ENCODE measurements around the gene ZBTB21.
A peak's percentile ranks its signal among the peaks of the same experiment; 100 is the strongest.
"Not testable (repeated sequence)": the region's sequence is repeated elsewhere in the genome, so short reads cannot be mapped to it uniquely, and the experiment has no call there.

ZBTB21 gene

DNA sequence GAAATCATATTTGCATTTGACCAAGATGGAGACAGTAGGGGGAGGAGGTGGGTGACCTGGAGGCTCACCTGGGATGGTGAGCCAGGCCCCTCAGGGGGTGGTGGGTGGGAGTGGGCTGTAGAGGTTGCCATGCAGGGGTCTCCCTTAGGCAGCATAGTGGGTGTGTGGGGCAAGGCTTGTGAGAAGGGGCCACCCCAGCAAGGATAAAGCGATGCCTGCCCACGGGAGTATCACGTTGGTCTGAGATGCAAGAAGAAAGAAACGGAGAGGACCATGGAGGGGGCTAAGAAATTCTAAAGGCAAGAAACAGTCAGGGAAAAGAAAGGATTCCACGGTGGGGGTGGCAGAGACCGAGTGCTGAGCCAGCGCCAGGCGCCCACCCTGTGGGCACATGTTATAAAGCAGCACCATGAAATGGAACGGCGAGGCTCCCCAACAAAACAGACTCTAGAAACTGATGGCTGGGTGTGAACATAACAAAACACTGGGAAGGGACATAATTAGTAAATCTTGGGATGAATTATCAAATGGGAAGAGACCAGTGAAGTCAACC, 44.6 kb downstream of the ZBTB21 start:
- DNase-seq: no peak

DNA sequence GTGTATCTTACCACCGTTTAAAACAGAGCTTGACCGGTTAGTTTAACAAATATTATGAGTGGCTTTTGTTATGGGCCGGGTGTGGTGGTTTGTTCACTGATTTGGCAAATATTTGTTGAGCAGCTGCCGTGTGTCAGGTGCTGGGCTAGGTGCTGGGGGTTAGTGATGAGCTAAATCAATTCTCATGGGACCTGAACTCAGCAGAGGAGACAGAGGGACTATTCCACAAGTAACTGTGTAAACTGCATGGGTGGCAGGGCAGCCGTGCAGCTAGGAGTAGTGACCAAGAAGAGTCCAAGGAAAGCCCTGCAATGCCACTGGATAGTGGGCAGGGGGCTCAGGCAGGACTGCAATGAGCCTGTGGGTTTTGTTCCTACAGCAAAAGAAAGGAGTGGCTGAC, 45.1 kb downstream of the ZBTB21 start:
- no peak for DNase-seq

DNA sequence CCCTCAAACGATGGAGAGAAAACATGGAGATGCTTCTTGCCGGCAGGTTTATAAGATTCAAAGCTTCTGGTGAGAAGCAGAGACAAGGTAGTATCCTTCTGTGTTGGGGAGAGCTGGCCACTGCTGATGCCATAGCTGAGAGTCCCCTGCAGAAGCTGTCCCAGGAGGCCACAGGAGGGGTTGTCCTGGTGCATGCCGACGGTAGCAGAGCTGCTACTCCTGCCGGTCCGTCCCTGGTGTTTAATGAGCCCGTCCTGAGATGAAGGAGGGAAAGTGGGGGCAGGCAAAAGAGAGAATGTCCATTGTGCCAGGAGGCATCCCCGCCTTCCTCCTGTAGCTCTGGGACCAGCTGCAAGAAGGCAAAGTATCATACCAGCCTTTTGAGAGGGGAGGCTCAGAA, 46.0 kb downstream of the ZBTB21 start:
- DNase-seq: no peak

DNA sequence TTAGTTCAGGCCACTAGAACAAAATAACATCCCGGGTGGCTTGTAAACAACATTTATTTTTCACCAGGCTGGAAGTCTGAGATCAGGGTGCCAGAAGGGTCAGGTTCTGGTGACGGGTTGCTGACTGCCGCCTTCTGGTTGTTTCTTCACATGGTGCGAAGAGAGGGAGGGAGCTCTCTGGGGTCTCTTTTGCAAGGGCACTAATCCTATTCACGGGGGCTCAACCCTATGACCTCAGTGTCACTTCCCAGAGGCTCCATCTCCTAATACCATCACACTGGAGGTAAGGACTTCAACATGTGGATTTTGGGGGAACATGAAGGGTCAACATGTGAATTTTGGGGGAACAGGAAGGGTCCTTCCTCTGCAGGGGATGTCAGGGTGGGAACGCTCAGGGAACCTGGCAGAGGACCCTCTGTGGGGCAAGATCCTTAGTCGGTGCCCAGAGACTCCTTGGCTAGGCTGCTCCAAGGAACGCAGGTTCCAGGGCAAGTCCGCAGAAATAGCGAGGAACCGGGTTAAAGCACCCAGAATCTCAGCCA, 47.7 kb downstream of the ZBTB21 start:
- no peak for DNase-seq

DNA sequence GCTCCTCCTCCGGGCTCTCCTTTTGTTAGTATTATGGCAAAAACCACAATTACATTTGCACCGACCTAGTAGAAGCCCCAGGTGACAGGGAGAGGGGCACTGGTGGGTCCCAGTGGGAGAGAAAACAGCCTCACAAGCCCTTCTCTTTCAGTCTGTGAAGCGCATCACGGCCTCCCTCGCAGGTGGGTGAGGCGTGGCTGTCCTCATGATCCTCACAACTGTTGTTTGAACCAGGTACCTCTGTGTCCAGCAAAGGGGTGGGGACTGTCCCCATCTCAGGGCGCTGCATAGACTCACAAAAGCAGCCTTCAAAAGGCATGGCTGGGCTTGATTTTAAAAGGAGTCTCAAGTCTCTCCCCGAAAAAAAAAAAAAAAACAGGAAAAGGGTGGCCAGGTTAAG, 48.4 kb downstream of the ZBTB21 start:
- DNase-seq: no peak

DNA sequence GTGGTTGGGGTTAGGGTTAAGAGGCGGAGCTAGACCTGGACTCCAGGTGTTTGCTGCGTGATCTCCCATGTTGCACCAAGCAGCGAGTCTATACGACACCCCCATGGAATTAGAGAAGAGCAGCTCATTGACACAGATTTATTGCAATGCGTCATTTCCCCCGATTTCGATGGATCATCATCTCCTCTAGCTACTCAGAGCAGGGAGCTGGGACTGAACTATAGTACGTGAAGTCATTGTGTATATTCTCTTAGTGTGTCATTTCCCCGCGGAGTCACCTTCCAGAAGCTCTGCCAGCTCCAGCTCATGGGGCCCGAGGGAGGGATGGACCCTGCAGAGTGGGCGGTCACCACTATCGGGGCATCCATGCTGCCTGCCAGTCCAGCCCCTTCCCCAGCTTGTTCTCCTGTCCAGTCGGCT, 48.9 kb downstream of the ZBTB21 start:
- no peak for DNase-seq

DNA sequence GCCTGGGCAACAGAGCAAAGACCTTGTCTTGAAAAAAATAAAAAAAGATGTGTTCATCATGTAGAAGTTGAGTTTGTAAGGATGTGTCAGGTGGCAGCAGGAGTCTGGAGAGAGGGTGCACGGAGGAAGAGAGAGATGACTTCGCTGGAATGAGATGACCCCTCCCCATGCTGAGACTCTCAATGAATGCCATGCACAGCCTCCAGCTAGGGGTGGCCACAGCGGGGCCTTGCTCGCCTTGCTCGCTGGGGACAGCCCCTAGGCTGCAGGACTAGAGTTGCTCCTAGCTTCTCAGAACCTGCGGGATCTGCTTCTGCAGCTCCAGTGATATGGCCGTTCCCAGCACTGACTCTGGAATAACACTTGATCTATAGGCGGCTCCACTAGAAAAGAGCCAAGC, 49.8 kb downstream of the ZBTB21 start:
- no peak for DNase-seq

DNA sequence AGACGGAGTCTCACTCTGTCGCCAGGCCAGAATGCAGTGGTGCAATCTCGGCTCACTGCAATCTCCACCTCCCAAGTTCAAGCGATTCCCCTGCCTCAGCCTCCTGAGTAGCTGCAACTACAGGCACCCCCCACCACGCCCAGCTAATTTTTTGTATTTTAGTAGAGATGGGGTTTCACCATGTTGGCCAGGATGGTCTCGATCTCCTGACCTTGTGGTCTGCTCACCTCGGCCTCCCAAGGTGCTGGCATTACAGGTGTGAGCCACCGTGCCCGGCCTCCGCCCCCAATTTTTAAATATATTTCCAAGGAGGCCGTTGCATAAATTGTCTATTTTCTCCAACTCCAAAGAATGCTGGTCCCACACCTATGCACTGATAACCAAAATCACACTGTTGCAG, 50.5 kb downstream of the ZBTB21 start:
- DNase-seq: not testable (repeated sequence)

DNA sequence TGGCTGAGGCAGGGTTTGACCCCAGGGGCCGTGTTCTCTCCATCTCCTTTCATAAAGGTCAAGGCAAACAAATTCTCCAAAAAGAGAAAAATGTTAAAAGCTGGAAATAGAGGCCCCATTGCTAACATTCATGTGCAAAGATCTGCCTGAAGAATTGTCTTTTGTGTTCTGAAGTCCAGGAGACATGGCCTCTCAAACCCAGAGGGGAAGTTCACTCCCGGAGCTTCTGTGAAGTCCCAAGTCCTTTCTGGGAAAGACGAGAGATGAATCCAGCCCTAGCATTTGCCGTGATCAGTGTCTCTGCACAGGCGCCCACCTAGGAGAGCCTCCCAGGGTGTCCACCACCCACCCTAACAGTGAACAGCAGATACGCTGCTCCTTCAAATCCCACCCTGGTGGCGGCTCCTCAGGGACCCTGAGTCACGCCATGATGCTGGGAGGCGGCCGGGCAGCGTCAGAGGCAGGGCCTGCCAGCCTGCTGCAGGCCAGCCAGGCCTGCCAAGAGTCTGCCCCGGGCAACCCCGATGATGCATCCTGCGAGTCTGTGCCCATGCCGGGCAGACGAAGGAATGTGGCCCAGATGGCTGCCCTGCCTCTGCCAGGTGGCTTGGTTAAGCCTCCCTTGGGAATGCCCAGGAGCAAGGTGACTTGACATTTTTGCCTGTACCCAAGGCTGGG, 51.1 kb downstream of the ZBTB21 start:
- DNase-seq: no peak

DNA sequence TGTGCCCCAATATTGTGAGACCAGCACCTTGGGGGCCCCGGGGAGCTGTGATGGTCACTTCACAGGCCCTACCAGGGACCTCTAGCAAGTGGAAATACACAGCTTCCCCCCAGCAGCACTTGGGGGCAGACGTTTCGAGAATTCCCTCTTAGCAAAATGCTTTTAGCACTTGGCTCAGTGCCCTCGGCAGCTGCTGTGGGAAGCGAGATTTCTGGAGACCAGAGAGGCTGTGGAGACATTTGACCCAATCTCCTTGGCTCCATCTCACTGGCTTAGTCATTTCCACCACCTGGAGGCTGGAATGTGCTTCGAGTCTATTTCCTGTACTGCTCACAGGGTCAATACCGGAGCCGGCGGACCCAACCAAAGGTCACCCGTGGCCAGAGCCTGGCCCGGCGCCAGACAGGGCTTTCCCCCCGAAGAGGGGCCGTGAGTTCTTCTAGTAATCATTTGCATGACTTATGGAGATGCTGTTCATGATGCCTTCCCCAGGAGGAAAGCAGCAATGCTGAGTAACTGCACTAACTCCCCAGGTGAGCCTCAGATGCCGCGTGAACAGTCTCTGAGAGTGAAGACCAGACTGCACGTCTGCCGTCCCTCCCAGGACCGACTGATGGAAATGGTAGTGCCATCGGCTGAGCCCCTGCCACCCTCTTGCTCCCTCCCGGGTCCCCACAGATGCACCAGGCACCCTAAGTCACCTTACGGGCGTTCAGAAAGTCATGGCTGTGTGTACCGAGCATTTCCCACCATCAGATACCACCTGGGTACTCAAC, 52.0 kb downstream of the ZBTB21 start:
- no peak for DNase-seq

DNA sequence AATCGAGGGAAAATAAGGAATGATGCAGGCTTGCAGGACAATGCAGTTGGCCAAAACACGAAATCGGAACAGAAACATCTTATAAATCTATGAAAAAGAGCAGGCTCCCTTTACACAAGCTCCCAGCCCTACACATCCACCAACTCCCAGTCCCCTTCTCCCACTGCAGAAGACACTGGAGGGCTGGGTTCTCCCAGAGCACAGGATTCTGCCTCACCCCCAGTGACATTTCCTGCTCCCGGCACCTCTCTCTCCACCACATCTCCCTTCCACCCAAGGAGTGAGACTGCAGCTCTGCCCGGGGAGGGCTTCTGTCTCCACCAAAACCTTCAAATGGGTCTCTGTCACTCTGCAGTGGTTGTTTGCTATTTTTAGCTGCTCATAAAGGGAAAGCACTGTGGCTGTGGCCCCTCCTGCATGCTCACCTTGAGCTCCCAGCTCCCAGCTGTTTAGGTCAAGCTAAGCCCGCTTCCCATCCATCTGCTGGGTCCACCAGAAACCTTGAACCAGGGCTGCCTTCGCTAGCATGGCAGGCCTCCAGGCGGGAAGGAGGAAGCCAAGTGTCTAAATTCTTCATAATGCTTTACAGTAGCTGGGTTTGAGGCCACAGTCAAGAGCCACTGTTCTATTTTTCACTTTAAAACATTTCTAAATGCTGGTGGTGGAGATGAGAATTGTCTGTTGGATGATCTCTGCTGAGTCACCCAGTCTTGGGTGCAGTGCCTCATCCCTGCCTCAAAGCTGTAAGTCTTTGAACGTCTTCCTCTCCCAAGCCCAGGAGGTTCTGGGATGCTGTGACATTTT, 53.0 kb downstream of the ZBTB21 start:
- DNase-seq: peak; percentile 66

DNA sequence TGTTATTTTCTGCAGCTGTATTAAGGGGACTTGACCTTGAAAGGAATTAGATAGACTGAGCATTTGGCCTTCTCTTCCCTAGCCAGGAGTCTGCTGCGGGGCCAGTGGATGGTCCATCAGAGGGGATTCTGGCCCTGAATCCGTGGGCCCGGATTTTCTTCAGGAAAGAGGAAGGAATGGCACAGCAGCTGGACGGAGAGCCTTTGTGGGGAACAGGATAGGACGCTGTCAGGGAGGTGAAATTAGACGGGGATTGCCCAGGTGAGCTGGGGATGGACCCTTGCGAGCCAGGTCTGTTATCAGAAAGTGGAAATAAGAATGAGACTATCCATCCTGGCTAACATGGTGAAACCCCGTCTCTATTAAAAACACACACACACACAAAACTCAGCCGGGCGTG, 54.6 kb downstream of the ZBTB21 start:
- no peak for DNase-seq

DNA sequence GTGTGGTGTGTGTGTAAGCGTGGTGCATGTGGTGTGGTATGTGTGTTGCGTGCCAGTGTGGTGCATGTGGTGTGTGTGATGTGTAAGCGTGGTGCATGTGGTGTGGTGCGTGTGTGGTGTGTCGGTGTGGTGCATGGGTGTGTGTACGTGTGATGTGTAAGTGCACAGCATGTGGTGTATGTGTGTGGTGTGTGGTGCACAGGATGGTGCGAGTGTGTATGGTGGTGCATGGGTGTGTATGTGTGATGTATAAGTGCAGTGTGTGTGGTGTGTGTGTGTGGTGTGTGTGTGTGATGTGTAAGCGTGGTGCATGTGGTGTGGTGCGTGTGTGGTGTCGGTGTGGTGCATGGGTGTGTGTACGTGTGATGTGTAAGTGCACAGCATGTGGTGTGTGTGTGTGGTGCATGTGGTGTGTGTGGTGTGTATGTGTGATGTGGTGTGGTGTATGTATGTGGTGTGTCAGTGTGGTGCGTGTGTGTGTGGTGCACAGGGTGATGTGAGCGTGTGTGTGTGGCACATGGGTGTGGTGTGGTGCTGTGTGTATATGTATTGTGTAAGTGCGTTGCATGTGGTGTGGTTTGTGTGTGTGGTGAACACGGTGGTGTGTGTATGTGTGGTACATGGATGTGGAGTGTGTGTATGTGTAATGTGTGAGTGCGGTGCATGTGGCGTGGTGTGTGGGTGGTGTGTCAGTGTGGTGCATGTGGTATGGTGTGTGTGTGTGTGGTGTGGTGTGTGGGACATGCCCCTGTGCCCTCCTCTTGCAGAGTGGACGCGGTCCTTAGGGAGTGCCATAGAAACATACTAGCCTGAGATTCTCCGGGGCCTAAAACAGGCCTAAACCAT, 55.3 kb downstream of the ZBTB21 start:
- DNase-seq: peak; percentile 16

DNA sequence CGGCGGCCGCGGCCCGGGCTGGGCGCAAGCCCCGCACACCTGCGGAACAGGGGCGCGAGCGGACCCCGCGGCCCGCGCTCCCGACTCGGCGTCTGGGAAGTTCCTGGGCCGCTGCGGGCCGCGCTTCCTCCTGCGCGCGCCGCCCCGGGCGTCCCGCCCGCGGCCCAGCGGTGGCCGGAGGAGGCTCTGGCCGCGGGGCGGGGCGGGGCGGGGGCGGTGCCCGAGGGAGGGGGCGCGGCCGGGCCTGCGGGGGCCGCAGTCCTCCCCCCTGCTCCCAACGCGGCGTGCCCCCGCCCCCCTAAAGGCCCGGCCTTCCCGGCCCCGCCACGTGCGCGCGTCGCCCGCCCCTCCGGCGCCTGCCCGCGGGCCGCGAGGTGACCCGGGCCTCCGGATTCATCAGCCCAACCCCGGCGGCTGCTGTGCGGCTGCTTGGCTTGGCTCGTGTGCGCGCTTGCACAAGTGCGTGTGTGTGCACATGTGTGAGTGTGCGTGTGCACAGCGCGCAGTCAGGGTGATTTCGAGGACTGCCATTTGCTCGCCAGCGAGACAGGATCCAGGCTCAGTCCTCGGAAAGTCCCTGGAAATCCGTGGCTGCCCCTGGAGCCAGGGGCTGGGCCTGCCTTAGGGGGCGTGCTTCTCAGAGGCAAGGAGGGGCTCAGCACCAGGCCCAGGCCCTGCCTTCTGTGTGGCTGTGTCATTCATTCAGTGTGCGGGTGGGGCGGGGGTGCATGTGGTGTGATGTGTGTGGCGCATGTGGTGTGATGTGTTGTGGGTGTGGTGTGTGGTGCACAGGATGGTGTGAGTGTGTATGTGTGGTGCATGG, 56.1 kb downstream of the ZBTB21 start, which contains the start of gene C2CD2:
TSS of gene C2CD2 (minus strand) at position 188 of the 823 bp plus-strand sequence. CDS start 370 bp downstream, outside the sequence.
- peak; percentile 32 for DNase-seq

DNA sequence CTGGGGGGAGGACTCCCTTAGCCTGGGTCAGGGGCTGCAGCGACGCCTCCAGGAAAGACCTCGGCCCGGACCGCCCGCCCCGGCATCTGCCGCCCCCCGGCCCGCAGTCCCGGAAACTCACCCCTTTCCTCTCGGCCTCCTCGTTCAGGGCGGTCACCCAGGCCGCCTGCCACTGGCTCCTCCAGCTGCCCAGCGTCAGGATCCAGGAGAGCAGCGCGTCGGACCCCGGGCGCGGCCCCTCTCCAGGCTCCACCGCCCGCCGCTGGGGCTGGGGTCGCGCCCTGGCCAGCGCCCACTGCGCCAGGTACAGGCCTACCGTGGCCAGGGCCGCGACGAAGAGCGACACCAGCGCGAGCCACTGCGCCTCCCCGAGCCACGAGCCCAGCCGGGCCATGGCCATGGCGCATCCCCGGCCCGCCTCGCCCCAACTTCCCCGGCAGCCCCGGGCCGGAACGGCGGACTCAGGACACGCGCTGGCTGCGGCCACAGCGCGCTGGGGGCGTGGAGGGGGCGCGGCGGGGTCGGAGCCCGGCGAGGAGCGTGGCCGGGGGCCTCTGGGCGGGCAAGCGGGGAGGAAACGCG, 56.8 kb downstream of the ZBTB21 start:
- DNase-seq: no peak

DNA sequence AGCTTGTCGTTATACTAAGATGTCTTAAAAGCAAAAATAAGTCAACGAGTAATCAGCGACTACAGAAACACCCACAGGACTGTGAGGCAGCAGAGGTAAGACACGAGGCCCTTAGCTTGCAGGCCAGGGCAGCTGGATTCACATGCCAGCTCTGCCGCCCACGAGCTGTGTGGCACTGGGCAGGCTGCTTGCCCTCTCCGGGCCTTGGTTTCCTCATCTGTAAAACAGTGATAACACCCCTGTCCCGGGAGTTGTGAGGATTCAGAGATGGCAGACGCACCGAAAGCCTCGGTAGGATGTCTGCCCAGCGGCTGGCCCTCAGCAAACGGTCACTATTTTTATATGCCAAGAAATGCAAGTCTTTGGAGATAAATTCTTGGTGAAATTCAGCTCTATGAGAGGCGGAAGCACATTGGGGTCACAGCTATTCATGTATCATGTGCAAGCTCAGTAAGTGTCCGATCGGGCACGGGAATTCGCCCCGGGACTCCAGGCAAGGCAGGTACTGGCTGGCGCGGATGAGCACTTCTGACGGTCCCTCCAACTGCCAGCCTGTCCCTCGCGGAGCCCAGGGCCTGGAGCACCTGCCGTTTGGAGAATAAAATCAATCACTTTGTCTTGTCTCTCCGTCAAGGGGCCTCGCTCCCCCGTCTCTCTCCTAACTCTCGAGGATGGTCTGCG, 57.5 kb downstream of the ZBTB21 start:
- no peak for DNase-seq

DNA sequence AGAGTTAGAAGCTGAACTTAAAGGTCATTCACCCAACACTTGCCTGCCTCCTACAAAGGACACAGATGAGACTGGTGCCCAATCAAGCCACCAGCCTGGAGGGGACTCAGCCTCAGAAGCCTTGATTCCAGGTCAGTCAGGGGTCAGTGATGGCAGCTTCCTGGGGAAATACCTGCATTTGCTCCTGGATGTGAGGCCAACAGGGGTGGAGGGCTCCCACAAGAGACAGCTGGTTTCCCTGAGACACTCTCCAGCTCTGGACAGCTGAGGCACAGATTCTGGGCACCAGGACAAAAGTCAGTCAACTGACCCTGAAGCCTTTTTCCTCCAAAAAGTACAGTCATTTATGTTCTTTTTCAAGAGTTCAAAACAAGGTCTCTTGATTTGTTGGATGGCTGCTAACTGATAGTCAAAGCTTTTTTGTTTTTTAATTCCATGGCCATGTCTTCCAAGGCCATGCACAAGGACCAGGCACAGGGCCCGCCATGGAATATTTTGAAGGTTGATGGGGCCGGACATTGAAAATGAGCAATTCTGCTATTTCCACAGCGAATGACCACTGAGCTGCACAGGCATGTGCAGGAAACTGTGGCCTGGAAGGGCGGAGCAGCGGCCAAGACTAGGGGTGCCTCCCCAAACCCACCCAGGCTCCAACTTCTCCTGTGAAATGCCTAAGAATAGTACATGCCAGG, 58.1 kb downstream of the ZBTB21 start:
- no peak for DNase-seq

DNA sequence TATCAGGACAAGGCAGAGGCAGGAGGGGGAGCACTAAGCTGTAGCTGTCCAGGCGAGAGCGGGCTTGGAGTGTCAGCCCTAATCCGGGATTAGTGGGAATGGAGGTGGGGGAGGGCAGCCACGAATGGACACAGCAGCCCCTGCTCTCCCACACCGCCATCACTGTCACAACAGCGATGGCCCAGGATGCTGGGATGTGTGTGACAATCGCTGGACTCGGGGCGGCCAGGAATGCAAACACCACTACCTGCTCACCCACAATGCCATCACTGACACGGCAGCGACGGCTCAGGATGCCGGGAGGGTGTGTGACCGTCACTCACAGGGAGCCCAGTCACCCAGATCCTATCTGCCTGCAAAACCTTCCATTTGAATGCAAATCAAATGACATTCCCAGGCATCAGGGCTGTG, 59.2 kb downstream of the ZBTB21 start:
- no peak for DNase-seq

DNA sequence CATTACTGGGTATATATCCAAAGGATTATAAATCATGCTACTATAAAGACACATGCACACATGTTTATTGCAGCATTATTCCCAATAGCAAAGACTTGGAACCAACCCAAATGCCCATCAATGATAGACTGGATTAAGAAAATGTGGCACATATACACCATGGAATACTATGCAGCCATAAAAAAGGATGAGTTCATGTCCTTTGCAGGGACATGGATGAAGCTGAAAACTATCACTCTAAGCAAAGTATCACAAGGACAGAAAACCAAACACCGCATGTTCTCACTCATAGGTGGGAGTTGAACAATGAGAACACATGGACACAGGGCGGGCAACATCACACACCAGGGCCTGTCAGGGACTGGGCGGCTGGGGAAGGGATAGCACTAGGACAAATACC, 60.5 kb downstream of the ZBTB21 start:
- not testable (repeated sequence) for DNase-seq
